ENCODE results near the gene SNX21. TPM values are rescaled to one million over a fixed set of nuclear protein-coding genes. Genes with fewer than 3 reads are reported as not detected.
A peak's percentile ranks its signal among the peaks of the same experiment; 100 is the strongest.

The SNX21 gene
- total and polyA plus RNA-seq, 9 of the 15 experiments (the other 6 are each of a cell fraction or from before 2014, with no cell fraction given), result 0.10 to 1.2 (median 0.42) TPM

GRCh38 chr20:45890985-45891983 is 57.7 kb downstream of the SNX21 start, which contains the start of the genes CTSA and NEURL2 (continued):
- TF ChIP-seq RBM25 (IDR thresholded peaks at IDR 0.05; ENCODE audit: low read depth, low read length, severe bottlenecking) (no peak), TEAD4 (IDR thresholded peaks at IDR 0.05; ENCODE audit: low read length) (0 out of 2 replicates have a peak, but pooled peaks have one; percentile 7), TEAD4 (CRISPR knock-in tag; IDR thresholded peaks at IDR 0.05; ENCODE audit: borderline replicate concordance) (no peak), CREM (IDR thresholded peaks at IDR 0.05; ENCODE audit: low read depth) (peak; percentile 66), CEBPB (tag; IDR thresholded peaks at IDR 0.05) (no peak), ZKSCAN1 (IDR thresholded peaks at IDR 0.05; ENCODE audit: low read depth, low read length) (0 out of 2 replicates have a peak, but pooled peaks have one; percentile 37), USF2 (CRISPR knock-in tag; IDR thresholded peaks at IDR 0.05) (peak; percentile 100), THRB (CRISPR knock-in tag; conservative IDR thresholded peaks at IDR 0.05) (no peak), MTA3 (IDR thresholded peaks at IDR 0.05; ENCODE audit: borderline replicate concordance) (peak; percentile 79), ZNF347 (CRISPR knock-in tag; IDR thresholded peaks at IDR 0.05; ENCODE audit: low read depth) (no peak), THRAP3 (IDR thresholded peaks at IDR 0.05; ENCODE audit: borderline replicate concordance) (no peak), ATF3 (IDR thresholded peaks at IDR 0.05) (peak; percentile 39), ATF3 (CRISPR knock-in tag; conservative IDR thresholded peaks at IDR 0.05) (no peak), IRF2 (CRISPR knock-in tag; IDR thresholded peaks at IDR 0.05) (no peak), ZNF384 (IDR thresholded peaks at IDR 0.05; ENCODE audit: low read depth, low read length) (no peak), CSDE1 (IDR thresholded peaks at IDR 0.05) (no peak), C11orf30 (IDR thresholded peaks at IDR 0.05; ENCODE audit: low read depth) (peak; percentile 100), POLR2AphosphoS5 (IDR thresholded peaks at IDR 0.05; ENCODE audit: control insufficient read depth, insufficient read depth, low read depth, low read length) (peak; percentile 68; the same call in 1 of the 2 replicates), ESRRA (IDR thresholded peaks at IDR 0.05; ENCODE audit: borderline replicate concordance, low read depth) (peak; percentile 88), NFE2L1 (tag; IDR thresholded peaks at IDR 0.05; ENCODE audit: borderline replicate concordance, low read depth) (no peak), ZZZ3 (IDR thresholded peaks at IDR 0.05) (peak; percentile 49; the same call in 1 of the 2 replicates), CHCHD3 (CRISPR knock-in tag; IDR thresholded peaks at IDR 0.05) (no peak), DACH1 (IDR thresholded peaks at IDR 0.05; ENCODE audit: partially characterized antibody) (peak; percentile 19), ZNF121 (CRISPR knock-in tag; conservative IDR thresholded peaks at IDR 0.05) (no peak), ZNF274 (IDR thresholded peaks at IDR 0.05; ENCODE audit: borderline replicate concordance, low read depth, low read length) (no peak), TRIM24 (IDR thresholded peaks at IDR 0.05) (peak in 1 of 2 experiments; percentile 50; a peak in 1 of 4 replicates), PRPF4 (IDR thresholded peaks at IDR 0.05; ENCODE audit: insufficient read depth, low read depth, low read length, poor library complexity, severe bottlenecking) (no peak)
